NCI-H1436 treated with DMSO at 0.1 percent for 48 hours (cell line): Measurements from ENCODE around the gene CLEC3A.
A peak's percentile ranks its signal among the peaks of the same experiment; 100 is the strongest.
"Not testable (repeated sequence)": the region's sequence is repeated elsewhere in the genome, so short reads cannot be mapped to it uniquely, and the experiment has no call there.

ENCODE experiments used
- DNase-seq: peaks from one replicate; lab custom pipeline; 2025; lab: John Stamatoyannopoulos, UW

Gene CLEC3A, protein sequence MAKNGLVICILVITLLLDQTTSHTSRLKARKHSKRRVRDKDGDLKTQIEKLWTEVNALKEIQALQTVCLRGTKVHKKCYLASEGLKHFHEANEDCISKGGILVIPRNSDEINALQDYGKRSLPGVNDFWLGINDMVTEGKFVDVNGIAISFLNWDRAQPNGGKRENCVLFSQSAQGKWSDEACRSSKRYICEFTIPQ

DNA sequence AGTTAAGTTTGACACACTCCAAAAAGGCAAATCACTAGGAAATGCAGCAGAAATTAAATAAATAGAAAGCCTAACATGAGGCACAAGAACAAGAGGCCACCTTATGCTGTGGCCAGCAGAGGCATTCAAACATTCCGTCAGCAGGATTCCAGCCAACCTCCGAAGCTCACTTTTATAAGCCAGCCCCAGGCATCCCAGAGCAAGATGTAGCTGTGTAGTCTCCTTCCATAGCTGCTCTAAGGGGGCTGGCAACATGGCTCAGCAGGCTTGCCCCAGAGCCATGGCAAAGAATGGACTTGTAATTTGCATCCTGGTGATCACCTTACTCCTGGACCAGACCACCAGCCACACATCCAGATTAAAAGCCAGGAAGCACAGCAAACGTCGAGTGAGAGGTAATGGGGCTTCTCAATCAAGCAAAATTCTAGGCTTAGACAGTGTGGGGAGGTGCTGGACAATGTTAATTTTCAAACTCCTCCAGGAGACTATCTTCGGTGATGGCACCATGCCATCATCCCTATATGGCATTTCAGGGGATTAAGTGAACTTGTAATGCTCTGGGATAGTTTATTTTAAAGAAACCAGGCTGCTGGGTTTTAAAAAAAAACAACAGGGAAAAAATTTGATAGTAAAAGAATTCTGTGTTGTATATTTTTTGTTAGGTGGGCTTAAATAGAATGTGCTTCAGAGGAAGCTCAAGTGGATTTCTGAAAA lies at the start of gene CLEC3A:
CLEC3A (plus strand) TSS at position 202 of the 714 bp plus-strand sequence; CDS start at position 281, 79 bp downstream.
- DNase-seq = no peak

DNA sequence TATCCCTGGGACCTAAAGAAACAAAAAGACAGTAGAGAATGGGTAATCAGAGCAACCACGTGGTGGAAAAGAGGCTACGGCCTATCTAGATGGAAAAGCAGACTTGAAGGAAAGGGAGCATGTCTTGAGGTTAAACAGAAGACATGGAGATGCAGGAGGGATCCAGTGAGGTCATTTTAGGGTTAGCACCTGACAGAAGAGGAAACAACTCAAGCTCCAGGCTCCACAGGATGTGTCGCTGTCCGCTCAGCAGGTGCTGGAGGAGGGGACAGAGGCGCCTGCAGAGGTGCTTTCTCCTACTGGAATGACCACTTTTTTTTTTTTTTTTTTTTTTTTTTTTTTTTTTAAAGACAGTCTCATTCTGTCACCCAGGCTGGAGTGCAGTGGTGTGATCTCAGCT lies 47.5 kb upstream of the CLEC3A start:
- no peak for DNase-seq

DNA sequence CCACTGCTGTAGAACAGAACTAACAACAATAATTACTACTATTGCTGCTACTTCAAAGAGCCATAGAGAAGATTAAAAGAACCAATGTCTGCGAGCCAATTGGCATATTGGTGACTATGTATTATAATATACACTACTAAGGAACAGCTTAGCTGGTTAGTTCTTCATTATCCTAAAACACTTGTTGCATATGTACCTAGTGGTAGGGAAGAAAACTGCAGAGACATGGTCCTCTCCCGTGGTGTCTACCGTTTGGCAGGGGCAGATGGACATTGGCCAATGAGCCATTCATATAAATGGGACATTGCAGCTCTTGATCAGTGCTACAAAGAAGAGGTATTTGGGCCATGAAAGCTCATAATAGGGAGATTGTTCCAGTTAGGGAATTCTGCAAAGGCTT lies 46.4 kb upstream of the CLEC3A start:
- DNase-seq = no peak

DNA sequence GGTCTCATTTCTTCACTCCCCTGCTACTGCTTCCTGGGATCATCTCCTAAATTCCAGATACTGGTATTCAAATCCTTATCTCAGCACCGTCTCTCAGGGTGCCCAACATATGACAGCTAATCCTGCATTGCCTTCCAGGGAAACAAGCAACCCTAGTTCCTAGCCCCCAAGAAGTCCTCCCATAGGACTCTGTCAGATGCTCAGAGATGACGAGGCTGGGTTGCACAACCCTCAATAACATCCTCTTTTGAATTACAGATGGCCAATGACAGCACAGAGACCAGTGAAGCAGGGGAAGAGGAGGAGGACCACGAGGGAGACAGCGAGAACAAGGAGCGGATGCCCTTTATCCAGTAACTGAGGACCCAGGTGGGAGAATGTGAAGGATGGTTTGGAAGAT lies 45.0 kb upstream of the CLEC3A start:
- DNase-seq = no peak

DNA sequence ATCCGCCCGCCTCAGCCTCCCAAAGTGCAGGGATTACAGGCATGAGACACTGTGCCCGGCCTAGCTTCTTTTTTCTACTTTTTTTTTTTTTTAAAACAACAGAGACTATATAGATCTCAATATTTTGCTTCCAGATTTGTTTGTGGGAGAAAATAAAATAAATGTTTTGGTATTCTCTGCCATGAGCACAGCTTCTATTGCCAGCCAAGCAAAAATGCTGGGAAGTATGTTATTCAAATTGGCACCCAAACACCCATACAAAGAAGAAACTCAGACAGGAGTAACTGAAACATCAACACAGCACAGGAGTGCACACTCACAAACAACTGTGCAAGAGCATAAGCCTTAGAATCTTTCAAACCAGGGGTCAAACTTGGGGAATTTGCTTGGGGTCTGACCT lies 37.2 kb upstream of the CLEC3A start:
- DNase-seq = no peak

DNA sequence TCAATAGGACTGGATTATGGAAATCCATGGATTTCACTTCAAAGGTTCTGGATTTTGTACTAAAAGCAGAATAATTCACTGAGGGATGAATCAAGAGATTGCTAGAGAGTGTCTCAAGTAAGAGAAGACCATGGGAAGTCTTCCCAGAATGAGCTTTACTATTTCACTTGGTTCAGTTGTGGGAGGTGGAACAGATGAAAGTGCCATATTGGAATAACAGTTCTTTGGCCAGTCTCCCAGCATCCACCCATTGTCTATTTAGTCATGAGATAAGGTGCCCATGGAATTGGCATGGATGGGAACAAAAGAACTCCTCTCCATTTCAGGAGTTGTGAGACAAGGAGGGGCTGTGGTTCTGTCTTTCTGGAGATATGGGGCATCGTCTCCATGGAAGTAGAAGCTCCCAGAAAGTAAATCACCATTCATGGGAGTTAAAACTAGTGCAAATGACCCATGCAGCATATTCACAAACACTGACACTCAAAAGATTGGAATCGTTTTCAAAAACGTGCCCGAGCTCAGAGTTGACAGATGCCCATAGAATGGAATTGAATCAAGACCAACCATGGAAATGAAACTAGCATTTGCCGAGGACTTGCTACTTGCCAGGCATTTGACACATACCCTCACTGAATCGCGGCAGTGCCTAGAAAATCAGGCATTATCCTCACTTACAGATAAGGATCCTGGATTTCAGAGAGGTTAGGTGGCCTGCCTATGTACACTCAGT lies 36.2 kb upstream of the CLEC3A start:
- DNase-seq = no peak

DNA sequence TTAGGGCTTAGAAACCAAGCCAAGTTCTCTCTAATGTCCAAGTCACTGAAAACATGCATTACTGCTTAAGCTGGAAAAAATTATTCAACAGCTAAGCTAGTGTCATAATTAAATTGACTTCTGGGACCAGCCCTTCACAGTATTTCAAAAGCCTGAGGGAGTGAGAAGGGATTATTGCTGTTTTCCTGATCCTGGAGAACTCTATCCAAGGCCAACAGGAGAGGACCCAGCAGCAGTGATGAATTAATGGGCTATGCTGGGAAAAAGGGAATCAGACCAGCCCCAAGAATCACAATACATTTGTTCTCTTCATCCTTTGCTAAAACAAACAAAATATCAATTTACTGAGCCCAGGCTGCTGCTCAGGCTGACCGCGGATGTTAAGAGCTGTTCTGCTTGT lies 34.5 kb upstream of the CLEC3A start:
- DNase-seq = no peak

DNA sequence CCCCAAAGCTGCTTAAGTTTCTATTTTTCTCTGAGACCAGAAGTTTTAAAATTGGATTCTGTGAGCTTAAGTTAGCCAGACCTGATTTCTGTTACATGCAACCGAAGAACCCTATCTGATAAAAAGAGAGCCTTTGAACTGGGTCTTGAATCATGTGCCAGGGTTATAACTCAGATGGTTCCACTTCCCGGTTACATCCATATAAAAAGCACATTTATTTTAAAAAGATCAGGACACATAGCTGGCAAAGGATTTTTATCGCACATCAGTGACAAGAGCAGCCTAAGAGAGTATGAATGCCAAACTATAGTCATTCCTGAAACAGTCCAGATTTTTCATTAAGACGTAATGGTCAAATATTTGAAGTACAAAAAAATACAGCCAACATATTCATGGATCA lies 32.5 kb upstream of the CLEC3A start:
- DNase-seq = no peak

DNA sequence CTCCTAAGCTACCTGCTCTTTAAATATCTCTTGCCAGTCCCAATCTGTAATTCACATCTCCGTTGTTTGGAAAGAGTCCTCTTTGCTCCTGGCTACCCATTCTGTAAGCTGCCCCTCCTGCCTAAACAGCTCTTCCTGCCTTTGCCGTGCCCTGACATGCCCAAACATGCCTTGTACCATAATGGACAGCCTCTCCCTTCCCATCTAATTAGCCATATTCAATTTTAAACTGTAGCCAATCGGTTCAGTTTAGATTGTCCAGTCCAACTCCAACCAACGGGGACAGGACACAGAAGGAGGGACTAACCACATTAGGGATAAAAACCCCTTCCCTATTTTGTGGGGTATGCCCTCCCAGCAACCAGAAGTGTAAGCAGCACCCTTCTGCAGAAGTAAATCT lies 30.6 kb upstream of the CLEC3A start:
- no peak for DNase-seq

DNA sequence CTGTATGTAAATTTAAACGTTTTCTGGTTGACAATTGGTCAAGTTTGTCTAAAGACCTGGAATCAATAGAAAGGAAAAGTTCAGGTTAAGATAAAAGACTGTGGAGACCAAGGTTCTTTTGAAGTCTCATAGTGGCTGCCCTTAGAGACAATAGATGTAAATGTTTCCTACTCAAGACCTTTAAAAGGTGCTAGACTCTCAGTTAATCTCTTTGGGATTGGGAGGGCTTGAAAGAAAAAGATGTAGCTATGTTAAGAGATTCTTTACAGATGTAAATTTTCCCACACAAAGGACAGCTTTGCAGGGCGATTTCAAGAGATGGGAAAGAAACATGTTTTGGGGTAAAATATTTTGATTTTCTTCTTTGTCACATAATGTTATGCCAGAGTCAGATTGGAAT lies 30.0 kb upstream of the CLEC3A start:
- not testable (repeated sequence) for DNase-seq

DNA sequence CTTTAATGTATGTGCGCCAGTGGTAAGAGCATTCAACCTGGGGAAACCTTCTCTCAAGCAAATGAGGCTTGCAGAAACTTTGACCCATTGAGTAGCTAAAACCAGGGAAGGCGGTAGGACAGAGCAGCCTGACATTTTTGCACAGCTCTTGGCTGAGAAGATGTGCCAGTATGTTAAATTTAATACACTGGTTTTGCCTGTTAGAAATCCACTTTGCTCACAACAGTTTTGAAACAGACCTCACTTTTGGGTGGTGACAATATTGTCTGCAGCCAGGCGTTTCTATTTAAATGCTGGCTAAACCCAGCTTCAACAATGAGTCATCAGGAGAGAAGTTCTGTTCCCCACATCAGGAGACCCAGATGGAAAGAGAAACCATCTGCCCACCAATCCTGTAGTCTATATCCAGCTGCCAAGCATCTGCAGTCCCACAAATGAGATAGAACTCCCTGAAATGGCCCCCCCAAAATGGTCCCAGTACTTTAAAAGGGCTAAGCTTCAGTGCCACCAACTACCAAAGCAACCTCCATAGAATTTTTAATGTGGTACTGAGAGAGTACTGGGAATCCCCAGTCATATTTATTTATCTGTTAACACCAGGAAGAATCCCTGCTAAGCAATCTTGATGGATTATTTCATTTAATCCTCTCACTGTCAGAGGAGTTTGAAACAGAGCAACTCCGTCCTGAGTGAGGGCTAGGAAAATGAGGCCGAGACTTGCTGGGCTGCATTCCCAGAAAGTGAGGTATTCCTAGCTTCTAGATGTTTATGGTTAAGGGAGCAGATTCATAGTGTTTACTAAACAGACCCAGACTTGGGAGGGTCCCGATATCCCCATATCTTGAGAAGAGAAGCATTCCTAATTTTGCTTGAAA lies 29.0 kb upstream of the CLEC3A start:
- DNase-seq = no peak

DNA sequence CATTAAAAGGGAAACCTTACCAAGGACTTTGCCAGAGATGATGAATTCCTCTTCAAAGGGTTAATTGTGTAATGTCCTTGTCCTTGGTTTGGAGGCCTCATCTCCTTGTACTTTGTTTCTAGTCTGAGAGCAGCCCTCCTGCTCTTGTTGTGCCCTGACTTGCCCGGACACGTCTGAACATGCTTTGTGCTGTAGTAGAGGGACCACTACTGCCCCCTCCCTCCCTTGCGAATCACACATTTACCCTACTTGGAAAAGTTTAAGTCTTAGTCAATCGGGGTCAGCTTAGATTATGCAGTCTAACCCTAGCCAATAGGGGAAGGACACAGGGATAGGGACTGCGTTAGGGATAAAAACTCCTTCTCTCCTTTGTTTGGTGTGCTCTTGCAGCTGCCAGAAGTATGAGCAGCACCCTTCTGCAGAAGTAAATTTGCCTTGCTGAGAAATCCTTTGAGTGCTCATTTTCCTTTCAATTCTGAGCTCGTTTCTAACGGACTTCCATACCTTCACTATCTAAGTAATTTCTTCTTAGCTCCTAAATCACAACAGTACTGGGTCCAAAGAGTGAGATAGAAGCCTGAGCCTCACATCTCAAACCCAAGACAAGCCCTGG lies 26.4 kb upstream of the CLEC3A start:
- DNase-seq = no peak

DNA sequence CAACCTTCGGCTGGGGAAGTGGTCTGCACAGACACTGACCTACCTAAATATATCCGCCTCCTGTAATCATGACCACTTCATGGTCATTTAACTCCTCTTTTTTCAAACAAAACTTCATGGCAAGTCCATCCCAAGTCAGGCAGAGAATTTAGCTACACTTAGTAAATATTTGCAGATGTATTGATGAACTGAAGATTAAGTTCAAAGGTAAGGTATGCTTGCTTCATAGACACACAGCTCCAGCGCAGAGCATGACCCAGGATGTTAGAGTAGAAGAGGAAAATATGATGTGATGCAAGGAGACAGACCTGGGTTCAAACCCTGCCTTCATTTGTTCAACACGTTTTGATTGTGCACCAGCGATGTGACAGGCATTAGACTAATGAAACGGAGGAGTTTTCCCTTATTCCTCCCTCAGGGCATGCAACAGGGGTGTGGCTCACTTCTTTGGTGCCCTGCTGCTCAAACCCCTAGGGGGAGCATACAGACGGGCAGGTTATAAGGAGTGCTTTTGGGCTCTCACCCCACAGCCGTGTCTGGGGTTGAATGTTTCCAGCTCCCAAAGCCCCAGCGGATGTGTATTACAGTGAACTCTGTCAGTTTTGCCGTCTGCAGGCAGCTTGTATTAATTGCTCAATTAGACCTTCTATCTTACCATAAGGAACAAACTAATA lies 23.9 kb upstream of the CLEC3A start:
- no peak for DNase-seq

DNA sequence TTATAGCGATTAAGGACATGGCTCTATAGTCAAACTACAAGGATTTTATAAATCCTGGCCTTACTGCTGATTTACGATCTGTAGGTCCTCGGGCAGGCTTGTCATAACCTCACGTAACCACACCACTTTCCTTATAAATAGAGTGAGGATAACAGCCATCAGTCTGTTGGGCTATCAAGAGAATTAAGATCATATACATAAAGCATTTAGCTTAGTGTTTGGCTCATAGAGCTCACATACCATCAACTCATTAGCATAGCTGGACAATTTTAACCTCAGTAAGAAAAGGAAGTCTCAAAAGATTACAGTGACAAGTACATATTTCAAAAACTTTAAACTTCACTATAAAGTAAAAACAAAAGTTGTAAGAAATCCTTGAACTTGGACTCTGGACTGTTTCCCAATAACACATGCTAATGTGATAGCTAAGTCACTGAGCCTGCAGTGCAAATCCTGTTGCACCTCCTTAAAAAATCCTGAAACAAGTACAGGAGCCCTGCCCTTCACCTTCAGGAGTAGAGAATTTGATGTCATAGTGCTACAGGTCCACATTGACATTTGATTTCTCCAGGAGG lies 20.8 kb upstream of the CLEC3A start:
- no peak for DNase-seq

DNA sequence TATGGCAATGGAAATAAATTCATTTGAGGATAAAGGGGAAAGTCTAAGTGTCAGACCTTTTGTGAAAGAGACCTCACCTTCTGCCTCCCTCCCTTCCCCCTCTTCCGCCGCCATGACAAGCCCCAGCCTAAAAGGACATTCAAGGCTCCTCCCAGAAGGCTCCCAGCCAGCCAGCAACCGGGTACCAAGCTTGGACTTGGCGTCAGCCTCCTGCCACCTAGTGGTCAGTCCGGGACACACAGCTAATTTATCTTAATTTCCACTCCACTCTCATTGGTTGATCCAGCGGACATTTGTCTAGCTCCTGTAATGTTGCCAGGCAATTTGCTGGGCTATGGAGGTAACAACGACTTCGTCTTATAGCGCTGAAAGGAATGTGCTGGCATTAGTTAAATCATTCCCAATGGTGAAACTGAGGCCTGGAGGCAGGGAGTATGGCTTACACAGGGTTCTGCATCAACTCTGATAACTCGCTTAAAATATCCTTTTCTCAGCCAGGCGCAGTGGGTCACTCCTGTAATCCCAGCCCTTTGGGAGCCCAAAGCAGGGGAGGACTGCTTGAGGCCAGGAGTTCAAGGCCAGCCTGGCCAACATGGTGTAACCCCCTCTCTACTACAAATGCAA lies 19.3 kb upstream of the CLEC3A start:
- peak; percentile 59 for DNase-seq

DNA sequence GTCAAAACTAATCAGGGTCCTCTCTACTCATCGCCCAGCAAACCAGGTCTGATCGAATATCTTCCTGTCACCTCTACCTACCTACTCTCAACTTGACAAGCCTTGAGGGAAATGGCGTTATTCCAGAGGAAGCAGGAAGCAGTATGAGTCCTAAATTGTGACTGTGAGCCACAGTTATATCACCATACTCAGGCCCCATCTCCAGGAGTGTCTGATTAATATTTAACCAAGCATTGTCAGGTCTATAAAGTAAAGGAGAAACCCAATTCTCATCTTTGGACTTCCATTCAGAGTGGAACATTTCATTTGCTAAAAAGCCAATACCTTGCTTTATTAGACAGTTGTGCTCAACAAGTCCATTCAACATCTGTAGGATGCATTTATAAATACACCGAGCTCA lies 17.8 kb upstream of the CLEC3A start:
- no peak for DNase-seq

DNA sequence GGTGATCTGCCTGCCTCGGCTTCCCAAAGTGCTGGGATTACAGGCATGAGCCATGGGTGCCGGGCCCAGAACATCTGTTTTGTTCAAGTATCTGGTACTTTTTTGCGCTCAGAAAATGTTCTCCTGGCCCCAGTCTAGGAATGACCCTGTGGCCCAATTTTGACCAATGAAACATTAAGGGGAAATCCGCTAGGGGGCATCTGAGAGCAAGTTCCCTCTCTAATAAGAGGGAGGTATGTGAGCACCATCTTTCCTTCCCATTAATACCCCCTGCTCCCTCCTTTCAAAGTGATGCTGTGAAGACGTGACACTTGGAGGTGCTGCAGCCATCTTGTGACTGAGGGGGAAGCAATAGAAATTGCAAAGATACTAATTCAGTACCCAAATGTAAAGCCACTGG lies 16.5 kb upstream of the CLEC3A start:
- no peak for DNase-seq

DNA sequence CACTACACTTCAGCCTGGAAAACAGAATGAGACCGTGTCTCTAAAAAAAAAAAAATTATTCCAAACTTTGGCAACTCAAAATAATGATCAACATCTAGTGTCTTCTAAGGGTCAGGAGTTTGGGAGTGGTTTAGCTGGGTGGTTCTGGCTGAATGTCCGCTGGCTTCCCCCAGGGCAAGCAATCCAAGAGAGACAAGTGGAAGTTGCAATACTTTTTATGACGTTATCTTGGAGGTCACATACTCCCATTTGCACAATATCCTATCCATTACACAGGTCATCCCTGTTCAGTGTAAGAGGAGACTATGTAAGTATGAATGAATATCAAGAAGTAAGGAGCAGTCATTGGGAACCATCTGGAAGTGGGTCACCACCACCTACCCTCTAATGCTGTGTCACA lies 15.2 kb upstream of the CLEC3A start:
- no peak for DNase-seq

DNA sequence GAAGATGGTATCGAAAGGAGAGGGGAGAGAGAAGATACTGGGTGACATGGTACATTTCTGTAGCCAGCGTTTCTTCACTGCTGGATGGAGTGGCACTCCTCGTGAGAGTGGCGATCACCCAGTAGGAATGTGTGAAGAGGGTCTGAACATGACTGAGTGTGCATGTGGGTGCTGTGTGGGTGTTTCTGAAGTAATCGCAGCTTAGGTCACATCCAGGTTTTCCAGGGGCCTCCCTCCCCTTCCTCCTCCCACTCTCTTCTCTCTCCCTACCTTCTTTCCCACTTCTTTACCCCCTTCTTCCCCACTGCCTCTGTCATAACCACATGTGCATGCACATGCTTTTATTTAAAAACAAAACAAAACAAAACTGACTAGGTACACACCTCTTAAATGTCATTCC lies 1.8 kb downstream of the CLEC3A start:
- DNase-seq = no peak

DNA sequence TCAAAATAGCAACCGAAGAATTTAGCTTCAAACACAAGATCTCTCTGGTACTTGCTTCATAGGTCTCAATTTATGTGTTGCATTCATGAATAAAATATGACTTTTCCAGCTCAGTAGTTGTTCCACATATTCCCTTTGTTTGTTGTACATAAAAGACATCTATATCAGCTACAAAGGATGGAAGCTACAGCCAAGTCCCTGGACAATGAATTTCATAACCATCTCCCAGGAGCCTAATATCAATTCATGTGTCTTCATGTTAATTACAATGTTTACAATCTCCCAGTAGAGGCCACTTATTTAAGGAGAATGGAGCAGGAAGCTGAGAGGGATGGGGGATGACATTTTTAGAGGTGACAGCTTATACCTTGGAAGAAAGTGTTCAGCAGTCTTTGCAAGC lies 3.3 kb downstream of the CLEC3A start:
- no peak for DNase-seq

DNA sequence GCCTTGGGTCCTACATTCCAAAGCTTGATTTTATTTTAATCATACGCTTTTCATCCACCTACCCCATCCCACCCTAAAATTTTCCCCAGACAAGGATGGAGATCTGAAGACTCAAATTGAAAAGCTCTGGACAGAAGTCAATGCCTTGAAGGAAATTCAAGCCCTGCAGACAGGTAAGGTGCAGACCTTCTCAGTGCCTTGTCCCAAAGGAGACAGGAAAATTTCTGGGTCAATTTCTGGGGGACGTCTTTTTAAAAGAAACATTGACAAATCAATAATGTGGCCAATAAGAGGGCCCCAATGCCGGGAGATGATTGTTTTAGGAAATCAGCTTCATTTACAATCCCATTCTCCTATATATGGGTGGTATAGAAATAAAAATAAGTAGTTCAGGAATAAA lies 5.7 kb downstream of the CLEC3A start:
- no peak for DNase-seq
